ENCODE data around the gene SP6.

SP6 gene

DNA sequence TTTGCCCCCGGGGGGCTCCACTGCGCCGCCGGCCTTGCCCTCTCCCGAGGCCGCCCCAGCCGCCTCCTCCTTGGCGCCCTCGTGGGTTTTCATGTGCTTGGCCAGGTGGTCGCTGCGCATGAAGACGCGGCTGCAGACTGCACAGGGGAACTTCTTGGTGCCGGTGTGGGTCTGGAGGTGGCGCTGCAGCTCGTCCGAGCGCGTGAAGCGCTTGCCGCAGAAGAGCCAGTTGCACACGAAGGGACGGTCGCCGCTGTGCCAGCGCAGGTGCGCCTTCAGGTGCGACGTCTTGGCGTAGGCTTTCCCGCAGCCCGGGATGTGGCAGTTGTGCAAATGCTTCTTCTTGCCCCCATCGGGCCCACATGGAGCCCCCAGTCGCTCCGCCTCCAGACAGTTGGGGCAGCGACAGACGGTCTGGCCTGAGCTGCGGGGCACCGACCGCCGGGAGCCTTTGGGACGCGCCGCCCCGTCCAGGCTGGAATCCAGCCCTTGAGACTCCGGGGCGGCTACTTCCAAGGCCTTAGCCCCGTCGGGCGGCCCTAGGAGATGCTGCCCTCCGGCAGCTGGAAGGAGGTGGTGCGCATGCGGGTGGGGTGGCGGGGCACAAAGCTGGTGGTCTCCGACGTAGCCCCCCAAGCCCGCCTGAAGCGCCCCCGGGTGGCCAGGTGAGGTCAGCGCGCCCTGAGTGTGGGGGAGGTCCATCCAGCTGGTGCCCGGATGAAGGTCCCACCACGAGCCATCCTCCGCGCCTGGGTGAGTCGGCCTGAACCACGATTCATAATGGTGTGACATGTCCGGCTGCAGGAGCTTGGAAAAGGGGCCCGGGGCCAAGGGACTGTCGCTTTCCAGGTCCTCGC lies 3.4 kb downstream of the SP6 start:
- ChIA-PET POLR2A (interaction anchor here (1.2 kb wide), 1 partner anchor 48 kb away, joined by 4 read pairs; the partner anchor contains the start of gene SP2), CTCF (interaction anchor here (0.8 to 32.3 kb wide), 11 partner anchors 12 to 170 kb away, joined by 3 to 1547 read pairs (median 8); partner anchors contain the start of genes CDK5RAP3, LRRC46, MRPL10 and SP2)

DNA sequence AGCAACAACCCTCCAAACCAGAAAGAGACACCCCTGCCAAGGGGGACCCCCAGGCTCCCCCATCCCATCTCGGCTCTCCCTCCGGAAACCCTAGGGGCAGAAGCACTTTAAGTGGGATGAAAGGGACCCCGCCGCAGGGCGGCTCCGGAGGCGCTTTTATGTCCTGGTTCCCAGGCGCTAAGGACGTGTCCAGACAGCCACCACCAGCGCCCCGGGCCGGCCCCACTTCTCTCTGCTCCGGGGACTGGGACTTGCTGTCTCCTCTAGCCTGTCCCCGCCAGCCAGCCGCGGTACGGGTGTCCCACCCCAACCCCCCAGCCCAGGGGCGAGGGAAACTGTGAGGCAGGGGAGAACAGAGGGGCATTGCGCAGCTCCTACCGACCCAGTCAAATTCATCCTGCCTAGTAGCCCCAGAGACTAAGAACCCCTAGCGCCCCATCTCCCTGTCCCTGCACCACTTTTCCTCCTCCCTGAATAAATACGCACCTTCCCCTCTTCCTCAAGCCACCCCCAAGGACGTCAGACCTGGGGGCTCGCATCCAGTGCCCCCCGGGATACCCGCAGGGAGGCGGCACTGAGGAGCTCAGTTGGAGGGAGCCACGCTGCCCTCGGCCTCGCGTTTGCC lies 4.1 kb downstream of the SP6 start:
- H3K4me3 ChIP-seq (ENCODE audit: low read depth, low read length), result no peak overlapping the region
- TF ChIP-seq, protein P1, sequence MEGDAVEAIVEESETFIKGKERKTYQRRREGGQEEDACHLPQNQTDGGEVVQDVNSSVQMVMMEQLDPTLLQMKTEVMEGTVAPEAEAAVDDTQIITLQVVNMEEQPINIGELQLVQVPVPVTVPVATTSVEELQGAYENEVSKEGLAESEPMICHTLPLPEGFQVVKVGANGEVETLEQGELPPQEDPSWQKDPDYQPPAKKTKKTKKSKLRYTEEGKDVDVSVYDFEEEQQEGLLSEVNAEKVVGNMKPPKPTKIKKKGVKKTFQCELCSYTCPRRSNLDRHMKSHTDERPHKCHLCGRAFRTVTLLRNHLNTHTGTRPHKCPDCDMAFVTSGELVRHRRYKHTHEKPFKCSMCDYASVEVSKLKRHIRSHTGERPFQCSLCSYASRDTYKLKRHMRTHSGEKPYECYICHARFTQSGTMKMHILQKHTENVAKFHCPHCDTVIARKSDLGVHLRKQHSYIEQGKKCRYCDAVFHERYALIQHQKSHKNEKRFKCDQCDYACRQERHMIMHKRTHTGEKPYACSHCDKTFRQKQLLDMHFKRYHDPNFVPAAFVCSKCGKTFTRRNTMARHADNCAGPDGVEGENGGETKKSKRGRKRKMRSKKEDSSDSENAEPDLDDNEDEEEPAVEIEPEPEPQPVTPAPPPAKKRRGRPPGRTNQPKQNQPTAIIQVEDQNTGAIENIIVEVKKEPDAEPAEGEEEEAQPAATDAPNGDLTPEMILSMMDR (IDR thresholded peaks at IDR 0.05; ENCODE audit: insufficient read depth, low read length, missing control alignments), result no peak
- CTCF ChIA-PET, result interaction anchor here (0.8 to 32.3 kb wide), 14 partner anchors 10 to 171 kb away, joined by 3 to 1547 read pairs (median 8); partner anchors contain the start of genes CDK5RAP3, LRRC46, MRPL10 and SP2
- POLR2A ChIA-PET, result interaction anchor here (1.2 kb wide), 1 partner anchor 49 kb away, joined by 4 read pairs; the partner anchor contains the start of gene SP2
- no peak for DNase-seq (ENCODE audit: low read depth, low spot score)

More for the DNA sequence above, 3.4 kb downstream of the SP6 start:
- TF ChIP-seq, protein P1 (IDR thresholded peaks at IDR 0.05; ENCODE audit: insufficient read depth, low read length, missing control alignments), result peak; percentile 27
- DNase-seq (ENCODE audit: low read depth, low spot score), result no peak
- no peak overlapping the region for H3K4me3 ChIP-seq (ENCODE audit: low read depth, low read length)

DNA sequence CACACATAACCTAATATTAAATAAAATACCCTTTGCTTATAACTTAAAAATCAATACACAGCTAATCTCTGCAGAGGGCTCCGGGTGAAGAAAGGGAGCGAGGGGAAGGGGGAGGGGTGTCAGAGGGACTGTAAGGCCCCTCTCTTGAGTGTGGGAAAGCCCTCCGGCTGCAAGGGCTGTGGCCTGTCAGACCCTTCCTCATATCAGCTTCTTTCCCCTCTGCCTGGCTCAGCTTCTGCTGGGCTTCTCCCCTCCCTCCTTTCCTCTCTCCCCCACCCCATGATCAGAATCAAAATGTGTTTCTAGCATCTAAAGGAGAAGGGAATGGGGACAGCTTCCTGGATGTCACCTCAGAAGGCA lies 5.3 kb downstream of the SP6 start:
- no peak for DNase-seq (ENCODE audit: low read depth, low spot score)
- CTCF ChIA-PET, result interaction anchor here (1.4 to 32.3 kb wide), 10 partner anchors 9 to 172 kb away, joined by 3 to 1547 read pairs (median 8); partner anchors contain the start of genes CDK5RAP3, LRRC46, MRPL10 and SP2
- TF ChIP-seq, protein P1 (IDR thresholded peaks at IDR 0.05; ENCODE audit: insufficient read depth, low read length, missing control alignments), result no peak
- no peak overlapping the region for H3K4me3 ChIP-seq (ENCODE audit: low read depth, low read length)
- POLR2A ChIA-PET, result no interaction called here

DNA sequence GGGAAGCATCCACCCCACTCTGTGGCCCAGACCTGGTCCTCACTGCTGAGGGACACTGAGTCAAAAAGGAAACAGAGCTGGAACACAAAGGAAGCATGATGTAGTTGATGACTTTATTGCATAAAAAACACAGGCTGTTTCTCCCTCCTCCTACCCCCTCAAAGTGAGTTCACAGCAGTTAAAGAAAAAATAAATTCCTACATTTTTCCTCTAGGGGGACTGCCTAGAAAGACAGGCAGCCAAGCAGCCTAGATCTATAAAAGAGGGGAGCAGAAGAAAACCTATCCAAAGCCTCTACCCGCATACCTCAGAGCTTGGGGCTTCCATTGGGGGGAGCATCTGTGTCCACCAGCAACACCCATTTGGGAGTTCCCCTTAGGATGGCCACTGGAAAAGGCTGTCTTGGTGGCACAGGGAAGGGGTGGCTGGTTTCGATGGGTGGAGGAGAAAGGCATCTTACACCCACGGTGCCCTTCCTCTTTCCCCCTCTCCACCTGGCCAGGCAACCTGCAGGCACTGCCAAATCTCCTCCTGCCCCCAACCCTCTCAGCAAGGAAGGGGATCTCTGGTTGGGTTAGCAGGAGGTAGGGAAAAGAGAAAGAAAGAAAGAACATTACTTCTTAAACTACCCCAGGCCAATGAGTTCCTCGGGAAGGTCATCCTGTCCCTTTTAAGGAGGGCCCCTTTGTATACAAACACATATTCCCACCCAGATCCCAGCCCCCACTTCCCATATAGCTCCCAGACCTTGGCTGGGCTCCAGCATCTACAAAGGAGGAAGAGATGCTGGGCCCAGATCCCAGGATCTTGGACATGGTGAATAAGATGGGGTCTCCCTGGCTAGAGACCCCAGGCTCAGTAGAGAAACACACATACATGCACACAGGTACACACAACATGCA lies 5.9 kb downstream of the SP6 start:
- POLR2A ChIA-PET, result interaction anchor here (1.0 kb wide), 1 partner anchor 50 kb away, joined by 4 read pairs; no protein-coding TSS in a partner anchor
- TF ChIP-seq, protein P1 (IDR thresholded peaks at IDR 0.05; ENCODE audit: insufficient read depth, low read length, missing control alignments), result no peak
- H3K4me3 ChIP-seq (ENCODE audit: low read depth, low read length), result no peak overlapping the region
- CTCF ChIA-PET, result interaction anchor here (0.9 to 32.3 kb wide), 12 partner anchors 8 to 173 kb away, joined by 3 to 1547 read pairs (median 8); partner anchors contain the start of genes CDK5RAP3 and SP2
- DNase-seq (ENCODE audit: low read depth, low spot score), result no peak

DNA sequence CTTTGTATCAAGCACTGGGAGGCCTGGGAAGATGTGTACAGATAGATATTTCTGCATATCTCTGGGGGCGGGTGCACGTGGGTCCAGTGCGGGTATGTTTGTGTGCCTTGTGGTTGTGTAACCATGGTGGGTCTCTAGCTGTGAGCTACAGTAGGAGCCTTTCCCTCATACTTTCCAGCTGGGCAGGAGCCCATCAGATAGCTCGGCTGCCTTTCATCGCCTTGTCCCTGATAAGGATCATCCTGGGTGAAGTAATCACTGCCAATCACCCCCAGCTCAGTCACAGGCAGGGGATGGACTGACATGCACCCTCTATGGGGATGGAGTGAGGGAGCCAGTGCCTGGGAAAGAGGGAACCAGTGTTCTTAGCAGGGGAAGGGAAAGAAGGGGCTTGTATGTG lies 6.7 kb downstream of the SP6 start:
- CTCF ChIA-PET, result interaction anchor here (0.6 to 32.3 kb wide), 8 partner anchors 10 to 174 kb away, joined by 3 to 1547 read pairs (median 21); partner anchors contain the start of genes CDK5RAP3, LRRC46, MRPL10 and SP2
- no peak overlapping the region for H3K4me3 ChIP-seq (ENCODE audit: low read depth, low read length)
- POLR2A ChIA-PET, result interaction anchor here (0.6 to 1.0 kb wide), 2 partner anchors 18 to 51 kb away, joined by 3 to 4 read pairs; no protein-coding TSS in a partner anchor
- TF ChIP-seq, protein P1 (IDR thresholded peaks at IDR 0.05; ENCODE audit: insufficient read depth, low read length, missing control alignments), result no peak
- no peak for DNase-seq (ENCODE audit: low read depth, low spot score)
